Measurements from ENCODE around the gene MAGEB3.
"Not testable (repeated sequence)": the region's sequence is repeated elsewhere in the genome, so short reads cannot be mapped to it uniquely, and the experiment has no call there.

The MAGEB3 gene
- 0 reads per million in 2 experiments for total RNA-seq

- no peak for DNase-seq (ENCODE audit: low read depth)
Observed at GRCh38 chrX:30230395-30230794, at the start of gene MAGEB3. Gene MAGEB3, plus strand, starts transcription at chrX:30230657. Its CDS starts 5,268 bp downstream, at chrX:30235925.

GRCh38 chrX:30181353-30181752, 49.1 kb upstream of the MAGEB3 start:
- DNase-seq (ENCODE audit: low read depth): no peak

- DNase-seq (ENCODE audit: low read depth): no peak
Observed at GRCh38 chrX:30183554-30183953, 46.9 kb upstream of the MAGEB3 start.

GRCh38 chrX:30190426-30190825, 40.0 kb upstream of the MAGEB3 start:
- no peak for DNase-seq (ENCODE audit: low read depth)

- not testable (repeated sequence) for DNase-seq (ENCODE audit: low read depth)
Observed at GRCh38 chrX:30193910-30194309, 36.5 kb upstream of the MAGEB3 start.

- DNase-seq (ENCODE audit: low read depth): no peak
Observed at GRCh38 chrX:30196322-30196721, 34.1 kb upstream of the MAGEB3 start.

- DNase-seq (ENCODE audit: low read depth): no peak
Observed at GRCh38 chrX:30212172-30212571, 18.3 kb upstream of the MAGEB3 start.

GRCh38 chrX:30215357-30215843, 15.1 kb upstream of the MAGEB3 start, which contains the start of gene MAGEB2:
Gene MAGEB2, plus strand, starts transcription at chrX:30215563. Its CDS starts 3,018 bp downstream, at chrX:30218581.
- no peak for DNase-seq (ENCODE audit: low read depth)

- DNase-seq (ENCODE audit: low read depth): no peak
Observed at GRCh38 chrX:30217465-30217864, 13.0 kb upstream of the MAGEB3 start.

- no peak for DNase-seq (ENCODE audit: low read depth)
Observed at GRCh38 chrX:30219372-30219771, 11.1 kb upstream of the MAGEB3 start.

- no peak for DNase-seq (ENCODE audit: low read depth)
Observed at GRCh38 chrX:30220661-30221060, 9.8 kb upstream of the MAGEB3 start.

GRCh38 chrX:30224536-30224935, 5.9 kb upstream of the MAGEB3 start:
- DNase-seq (ENCODE audit: low read depth): no peak

- DNase-seq (ENCODE audit: low read depth): no peak
Observed at GRCh38 chrX:30228526-30228925, 1.9 kb upstream of the MAGEB3 start.

- no peak for DNase-seq (ENCODE audit: low read depth)
Observed at GRCh38 chrX:30241724-30242415, 11.4 kb downstream of the MAGEB3 start, which contains the start of gene MAGEB4. Gene MAGEB4, plus strand, starts transcription at chrX:30242000. Its CDS starts 136 bp downstream, at chrX:30242136.

GRCh38 chrX:30246769-30247489, 16.5 kb downstream of the MAGEB3 start, which contains the start of gene MAGEB1:
Gene MAGEB1, plus strand, starts transcription at chrX:30247146. Its CDS starts 3,348 bp downstream, at chrX:30250494.
- no peak for DNase-seq (ENCODE audit: low read depth)

GRCh38 chrX:30248854-30249253, 18.4 kb downstream of the MAGEB3 start:
- no peak for DNase-seq (ENCODE audit: low read depth)

- no peak for DNase-seq (ENCODE audit: low read depth)
Observed at GRCh38 chrX:30253257-30253656, 22.8 kb downstream of the MAGEB3 start.

- no peak for DNase-seq (ENCODE audit: low read depth)
Observed at GRCh38 chrX:30259927-30260326, 29.5 kb downstream of the MAGEB3 start.

- DNase-seq (ENCODE audit: low read depth): no peak
Observed at GRCh38 chrX:30261012-30261411, 30.6 kb downstream of the MAGEB3 start.

- DNase-seq (ENCODE audit: low read depth): no peak
Observed at GRCh38 chrX:30262763-30263162, 32.3 kb downstream of the MAGEB3 start.

GRCh38 chrX:30270639-30271038, 40.2 kb downstream of the MAGEB3 start:
- DNase-seq (ENCODE audit: low read depth): no peak

GRCh38 chrX:30275498-30275897, 45.0 kb downstream of the MAGEB3 start:
- DNase-seq (ENCODE audit: low read depth): no peak

- DNase-seq (ENCODE audit: low read depth): no peak
Observed at GRCh38 chrX:30278365-30278764, 47.9 kb downstream of the MAGEB3 start.

Data from T follicular helper cell (primary cell).